Measurements from ENCODE around the gene NFKBIB.

DNA sequence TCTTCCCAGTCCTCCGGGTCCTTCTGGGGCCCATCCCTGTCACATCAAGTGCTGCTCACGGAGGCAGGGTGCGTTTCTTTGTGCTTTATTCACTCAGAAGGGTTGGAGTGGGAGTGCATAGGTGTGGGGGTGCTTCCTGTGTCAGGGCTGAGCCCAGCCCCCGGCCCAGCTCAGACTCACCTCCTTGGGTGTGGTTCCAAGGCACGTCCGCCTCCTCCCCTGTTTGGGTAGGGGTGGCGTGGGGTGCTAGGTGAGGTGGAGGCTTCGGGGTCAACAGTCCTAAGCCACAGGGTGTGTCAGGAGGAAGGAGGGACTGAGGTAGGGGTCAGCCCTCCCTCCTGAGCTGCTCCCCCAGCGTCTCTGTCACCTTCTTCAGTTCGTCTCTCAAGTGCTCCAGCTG is 9.1 kb downstream of the NFKBIB start:
- TF ChIP-seq, protein P1, sequence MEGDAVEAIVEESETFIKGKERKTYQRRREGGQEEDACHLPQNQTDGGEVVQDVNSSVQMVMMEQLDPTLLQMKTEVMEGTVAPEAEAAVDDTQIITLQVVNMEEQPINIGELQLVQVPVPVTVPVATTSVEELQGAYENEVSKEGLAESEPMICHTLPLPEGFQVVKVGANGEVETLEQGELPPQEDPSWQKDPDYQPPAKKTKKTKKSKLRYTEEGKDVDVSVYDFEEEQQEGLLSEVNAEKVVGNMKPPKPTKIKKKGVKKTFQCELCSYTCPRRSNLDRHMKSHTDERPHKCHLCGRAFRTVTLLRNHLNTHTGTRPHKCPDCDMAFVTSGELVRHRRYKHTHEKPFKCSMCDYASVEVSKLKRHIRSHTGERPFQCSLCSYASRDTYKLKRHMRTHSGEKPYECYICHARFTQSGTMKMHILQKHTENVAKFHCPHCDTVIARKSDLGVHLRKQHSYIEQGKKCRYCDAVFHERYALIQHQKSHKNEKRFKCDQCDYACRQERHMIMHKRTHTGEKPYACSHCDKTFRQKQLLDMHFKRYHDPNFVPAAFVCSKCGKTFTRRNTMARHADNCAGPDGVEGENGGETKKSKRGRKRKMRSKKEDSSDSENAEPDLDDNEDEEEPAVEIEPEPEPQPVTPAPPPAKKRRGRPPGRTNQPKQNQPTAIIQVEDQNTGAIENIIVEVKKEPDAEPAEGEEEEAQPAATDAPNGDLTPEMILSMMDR (IDR thresholded peaks at IDR 0.05): no peak
- TF ChIP-seq POLR2A (IDR thresholded peaks at IDR 0.05): no peak

Data from right lobe of liver (tissue), 4 donors.